GM23338 (cell line): ENCODE measurements around the gene NRIP3. TPM values are rescaled to one million over a fixed set of nuclear protein-coding genes. Genes with fewer than 3 reads are reported as not detected.

Experiments used
- ATAC-seq: fragments of 200-7000 bp; cut with Tn5 transposase; 3 replicates; pipeline ENCODE4 v1.9.1; 2020
- DNase-seq: peaks from one replicate; pipeline ENCODE4 v3.0.0-alpha.2; 2015; ENCODE audit warnings: low spot score
- H2AFZ ChIP-seq: fragments of 200-600 bp; sonication (generic); 2 replicates; pipeline ENCODE4 v1.8.0; 2016; ENCODE audit warnings: antibody characterized with exemption, mild to moderate bottlenecking, moderate library complexity
- H3F3A ChIP-seq: fragments of 200-600 bp; sonication (generic); replicated peaks from 2 replicates; pipeline ENCODE4 v1.8.0; 2017; ENCODE audit warnings: antibody characterized with exemption, mixed run types, low read depth
- H3K27ac ChIP-seq: fragments of 200-600 bp; sonication (generic); 2 replicates; pipeline ENCODE4 v1.6.1; 2016; ENCODE audit warnings: low read depth
- H3K27me3 ChIP-seq: fragments of 200-600 bp; sonication (generic); 2 replicates; pipeline ENCODE4 v1.8.0; 2016; ENCODE audit warnings: mild to moderate bottlenecking, mixed run types, moderate library complexity; ENCODE audit not compliant: insufficient read depth
- H3K36me3 ChIP-seq: fragments of 200-600 bp; sonication (generic); 2 replicates; pipeline ENCODE4 v1.8.0; 2016; ENCODE audit warnings: mild to moderate bottlenecking; ENCODE audit not compliant: insufficient read depth
- H3K4me1 ChIP-seq: fragments of 200-600 bp; sonication (generic); 2 replicates; pipeline ENCODE4 v1.8.0; 2016; ENCODE audit warnings: mild to moderate bottlenecking, moderate library complexity; ENCODE audit not compliant: insufficient read depth
- H3K4me2 ChIP-seq: fragments of 200-600 bp; sonication (generic); 2 replicates; pipeline ENCODE4 v1.7.1; 2017; ENCODE audit warnings: mixed run types
- H3K4me3 ChIP-seq: fragments of 200-600 bp; sonication (generic); 2 replicates; pipeline ENCODE4 v1.6.1; 2016; ENCODE audit warnings: mixed run types
- H3K79me2 ChIP-seq: fragments of 200-600 bp; sonication (generic); replicated peaks from 2 replicates; pipeline ENCODE4 v1.8.0; 2017; ENCODE audit warnings: mild to moderate bottlenecking; ENCODE audit not compliant: insufficient read depth
- H3K9me2 ChIP-seq: fragments of 200-600 bp; sonication (generic); 2 replicates; pipeline ENCODE4 v1.8.0; 2017; ENCODE audit not compliant: insufficient read depth
- H4K20me1 ChIP-seq: fragments of 200-600 bp; sonication (generic); replicated peaks from 2 replicates; pipeline ENCODE4 v1.8.0; 2017; ENCODE audit warnings: mild to moderate bottlenecking; ENCODE audit not compliant: insufficient read depth
- H3K27ac Mint-ChIP-seq: 2 replicates; pipeline ENCODE4 v1.8.0; 2020; ENCODE audit warnings: inconsistent platforms, mild to moderate bottlenecking, moderate library complexity, mixed read lengths
- H3K27me3 Mint-ChIP-seq: 3 replicates; pipeline ENCODE4 v1.8.0; 2022; ENCODE audit warnings: low read depth, mild to moderate bottlenecking, moderate library complexity, mixed read lengths, inconsistent platforms; ENCODE audit not compliant: insufficient read depth, poor library complexity
- H3K36me3 Mint-ChIP-seq: 3 replicates; pipeline ENCODE4 v1.8.0; 2021; ENCODE audit warnings: low read depth, mild to moderate bottlenecking, inconsistent platforms, moderate library complexity, mixed read lengths
- H3K4me1 Mint-ChIP-seq: 3 replicates; pipeline ENCODE4 v1.8.0; 2020; ENCODE audit warnings: mild to moderate bottlenecking, inconsistent platforms, mixed read lengths
- H3K4me3 Mint-ChIP-seq: 3 replicates; pipeline ENCODE4 v1.8.0; 2021; ENCODE audit warnings: moderate library complexity, mild to moderate bottlenecking, inconsistent platforms, mixed read lengths
- H3K9me3 Mint-ChIP-seq: 3 replicates; pipeline ENCODE4 v1.8.0; 2020; ENCODE audit warnings: moderate library complexity, mild to moderate bottlenecking, inconsistent platforms, mixed read lengths
- CREB1 ChIP-seq: fragments of 250-450 bp; sonication (Bioruptor Pico); IDR thresholded peaks from 2 replicates; pipeline ENCODE4 v1.5.0; 2020; ENCODE audit warnings: low read depth, mild to moderate bottlenecking, moderate library complexity
- CTCF ChIP-seq, 2 experiments: fragments of 200-600 bp in 1 of 2; sonication (generic) in 1 of 2; conservative IDR thresholded peaks; 2 replicates each; pipeline versions ENCODE4 v1.5.1 to v1.6.1; 2016 to 2017; ENCODE audit warnings: antibody characterized with exemption in 2 of 2, low read depth in 2 of 2, mild to moderate bottlenecking in 2 of 2, moderate library complexity in 1 of 2
- ETS1 ChIP-seq: IDR thresholded peaks from 2 replicates; pipeline ENCODE4 v1.6.1; 2016; ENCODE audit warnings: antibody characterized with exemption
- EZH2 ChIP-seq: fragments of 200-600 bp; sonication (generic); IDR thresholded peaks from one replicate; pipeline ENCODE4 v1.8.0; 2017; ENCODE audit warnings: antibody characterized with exemption, mild to moderate bottlenecking, low read depth; ENCODE audit not compliant: unreplicated experiment
- EZH2phosphoT487 ChIP-seq: fragments of 200-600 bp; sonication (generic); IDR thresholded peaks from one replicate; pipeline ENCODE4 v1.8.1; 2018; ENCODE audit warnings: antibody characterized with exemption; ENCODE audit not compliant: unreplicated experiment
- JUNB ChIP-seq: IDR thresholded peaks from one replicate; pipeline ENCODE4 v1.6.1; 2016; ENCODE audit warnings: antibody characterized with exemption; ENCODE audit not compliant: unreplicated experiment
- NANOG ChIP-seq: IDR thresholded peaks from 2 replicates; pipeline ENCODE4 v1.6.1; 2016; ENCODE audit warnings: antibody characterized with exemption, borderline replicate concordance
- POLR2AphosphoS5 ChIP-seq: IDR thresholded peaks from 2 replicates; pipeline ENCODE4 v1.6.1; 2016; ENCODE audit warnings: antibody characterized with exemption, low read depth
- STAT1 ChIP-seq: IDR thresholded peaks from one replicate; pipeline ENCODE4 v1.6.1; 2016; ENCODE audit warnings: antibody characterized with exemption; ENCODE audit not compliant: unreplicated experiment
- ZNF114 ChIP-seq: fragments of 250-450 bp; sonication (Bioruptor Pico); IDR thresholded peaks from 2 replicates; pipeline ENCODE4 v1.5.0; 2020; ENCODE audit warnings: mild to moderate bottlenecking, moderate library complexity
- ZNF331 ChIP-seq: fragments of 250-450 bp; sonication (Bioruptor Pico); IDR thresholded peaks from 2 replicates; pipeline ENCODE4 v1.5.0; 2020; ENCODE audit warnings: low read depth, mild to moderate bottlenecking, moderate library complexity
- ZNF462 ChIP-seq: fragments of 250-450 bp; sonication (Bioruptor Pico); IDR thresholded peaks from 2 replicates; pipeline ENCODE4 v1.5.0; 2020; ENCODE audit warnings: mild to moderate bottlenecking, moderate library complexity
- polyA plus RNA-seq: library from polyadenylated mRNA; unstranded; fragments of >200 nt; fragmentation: Nextera tagmentation; extraction: Ambion mirVana; gene quantifications from 2 replicates; pipeline ENCODE4 v1.2.1, GENCODE V29; 2016
- total RNA-seq: library from RNA; depleted of rRNA; stranded (reverse); fragments of >200 nt; shearing (Covaris generic); gene quantifications from 2 replicates; pipeline ENCODE4 v1.2.3, GENCODE V29; 2014

Gene NRIP3
- total and polyA plus RNA-seq, 2 experiments from 2014 or later: 3.0 to 7.9 TPM

- H3K4me1 Mint-ChIP-seq: peaks cover 14% of the 10 kb centered on the region; the same call in 2 of the 3 replicates
- Histone ChIP-seq H3K27me3 (peaks cover 64% of the 10 kb centered on the region), H3K9me2 (no peaks in the 10 kb centered on the region), H3F3A (peaks cover 6% of the 10 kb centered on the region), H3K4me2 (peak overlapping the region; percentile 97), H4K20me1 (peaks cover 4% of the 10 kb centered on the region; the same call in 1 of the 2 replicates), H3K4me1 (peaks cover 11% of the 10 kb centered on the region), H3K27ac (no peak overlapping the region), H2AFZ (peak overlapping the region; percentile 96), H3K36me3 (no peaks in the 10 kb centered on the region), H3K4me3 (peak overlapping the region; percentile 77), H3K79me2 (no peaks in the 10 kb centered on the region; the same call in 1 of the 2 replicates)
- DNase-seq (peak; percentile 27), ATAC-seq (peak; percentile 3; the same call in 1 of the 3 replicates)
- H3K27ac Mint-ChIP-seq: no peak overlapping the region
- no peaks in the 10 kb centered on the region for H3K36me3 Mint-ChIP-seq
- no peak for TF ChIP-seq CREB1 (CRISPR knock-in tag)
- TF ChIP-seq CTCF (conservative IDR thresholded peaks at IDR 0.05; ENCODE audit: low read depth in 2 of 2): no peak
- peak overlapping the region; percentile 72 for H3K4me3 Mint-ChIP-seq
- no peaks in the 10 kb centered on the region for H3K9me3 Mint-ChIP-seq
- peaks cover 34% of the 10 kb centered on the region for H3K27me3 Mint-ChIP-seq
These were observed 755 bp downstream of the NRIP3 start for GRCh38 chr11:9002920-9003572.

GRCh38 chr11:9001736-9002135, 2.1 kb downstream of the NRIP3 start:
- Histone ChIP-seq H3K4me1 (peaks cover 11% of the 10 kb centered on the region), H3K27ac (no peak overlapping the region), H3K79me2 (no peaks in the 10 kb centered on the region; the same call in 1 of the 2 replicates), H3K4me2 (no peak overlapping the region), H3K9me2 (no peaks in the 10 kb centered on the region), H3K4me3 (no peak overlapping the region), H3K27me3 (peaks cover 60% of the 10 kb centered on the region), H4K20me1 (peaks cover 4% of the 10 kb centered on the region; the same call in 1 of the 2 replicates), H3K36me3 (no peaks in the 10 kb centered on the region), H3F3A (peaks cover 6% of the 10 kb centered on the region), H2AFZ (no peak overlapping the region)
- H3K4me1 Mint-ChIP-seq: peaks cover 14% of the 10 kb centered on the region; the same call in 2 of the 3 replicates
- no peak overlapping the region for H3K4me3 Mint-ChIP-seq
- no peaks in the 10 kb centered on the region for H3K36me3 Mint-ChIP-seq
- peaks cover 34% of the 10 kb centered on the region for H3K27me3 Mint-ChIP-seq
- ATAC-seq (no peak), DNase-seq (no peak)
- no peaks in the 10 kb centered on the region for H3K9me3 Mint-ChIP-seq
- no peak overlapping the region for H3K27ac Mint-ChIP-seq
- TF ChIP-seq NANOG: no peak
- TF ChIP-seq EZH2: no peak
- no peak for TF ChIP-seq ZNF114 (CRISPR knock-in tag)
- no peak for TF ChIP-seq ZNF331
- TF ChIP-seq POLR2AphosphoS5: no peak
- no peak for TF ChIP-seq STAT1
- TF ChIP-seq EZH2phosphoT487: no peak
- no peak for TF ChIP-seq JUNB
- no peak for TF ChIP-seq ETS1
- TF ChIP-seq ZNF462 (CRISPR knock-in tag): no peak
